Keratinocyte (primary cell): Measurements from ENCODE around the gene CHN2.

ENCODE experiments used
- CTCF ChIP-seq, 3 experiments: IDR thresholded peaks in 1 of 3; conservative IDR thresholded peaks in 1 of 3; optimal IDR thresholded peaks in 1 of 3; 2 replicates in 2 of 3; 3 replicates in 1 of 3; pipeline versions ENCODE3 to v1.5.1; 2011; ENCODE audit warnings: low read length in 3 of 3, mild to moderate bottlenecking in 3 of 3, moderate library complexity in 2 of 3, control low read depth in 1 of 3, inconsistent platforms in 1 of 3; ENCODE audit not compliant: insufficient read depth in 2 of 3; ENCODE audit errors: extremely low read depth in 1 of 3
- EZH2 ChIP-seq: IDR thresholded peaks from one replicate; pipeline ENCODE4 v1.6.1; 2012; ENCODE audit warnings: inconsistent platforms, mild to moderate bottlenecking, low read length, moderate library complexity

GRCh38 chr7:29299086-29299485, 104.5 kb downstream of the CHN2 start:
- no peak for TF ChIP-seq CTCF (optimal IDR thresholded peaks at IDR 0.05 in 1 of 3, IDR thresholded peaks at IDR 0.05 in 1 of 3, conservative IDR thresholded peaks at IDR 0.05 in 1 of 3; ENCODE audit: extremely low read depth in 1 of 3, insufficient read depth in 2 of 3, low read length in 3 of 3)
- TF ChIP-seq EZH2: no peak
